ENCODE measurements around the gene SVEP1.

SVEP1 gene

GRCh38 chr9:110338143-110338542 lies 241.4 kb downstream of the SVEP1 start:
- no peak overlapping the region for H3K27ac ChIP-seq
- no peak for TF ChIP-seq ZFX (IDR thresholded peaks at IDR 0.05; ENCODE audit: borderline replicate concordance)
- no peak for TF ChIP-seq CTCF (IDR thresholded peaks at IDR 0.05)

GRCh38 chr9:110337727-110338126 lies 241.8 kb downstream of the SVEP1 start, which contains the start of gene TXNDC8:
TSS of gene TXNDC8 (minus strand) at chr9:110337863.
- TF ChIP-seq ZFX (IDR thresholded peaks at IDR 0.05; ENCODE audit: borderline replicate concordance) (no peak), CTCF (IDR thresholded peaks at IDR 0.05) (no peak)
- no peak within 1 kb of the TSS for H3K27ac ChIP-seq

- TF ChIP-seq ZFX (IDR thresholded peaks at IDR 0.05; ENCODE audit: borderline replicate concordance) = no peak
- TF ChIP-seq CTCF (IDR thresholded peaks at IDR 0.05) = no peak
- no peak overlapping the region for H3K27ac ChIP-seq
These were observed 243.2 kb downstream of the SVEP1 start for GRCh38 chr9:110336363-110336762.

GRCh38 chr9:110334871-110335270 lies 244.7 kb downstream of the SVEP1 start:
- TF ChIP-seq CTCF (IDR thresholded peaks at IDR 0.05) (no peak), ZFX (IDR thresholded peaks at IDR 0.05; ENCODE audit: borderline replicate concordance) (no peak)

GRCh38 chr9:110334183-110334582 lies 245.4 kb downstream of the SVEP1 start:
- TF ChIP-seq ZFX (IDR thresholded peaks at IDR 0.05; ENCODE audit: borderline replicate concordance) (no peak), CTCF (IDR thresholded peaks at IDR 0.05) (no peak)

More at GRCh38 chr9:110334871-110335270, 244.7 kb downstream of the SVEP1 start:
- no peak overlapping the region for H3K27ac ChIP-seq

GRCh38 chr9:110332766-110333165 lies 246.8 kb downstream of the SVEP1 start:
- H3K27ac ChIP-seq = no peak overlapping the region
- TF ChIP-seq ZFX (IDR thresholded peaks at IDR 0.05; ENCODE audit: borderline replicate concordance) = no peak

More at GRCh38 chr9:110334183-110334582, 245.4 kb downstream of the SVEP1 start:
- H3K27ac ChIP-seq = no peak overlapping the region

- H3K27ac ChIP-seq = no peak overlapping the region
- no peak for TF ChIP-seq ZFX (IDR thresholded peaks at IDR 0.05; ENCODE audit: borderline replicate concordance)
- no peak for TF ChIP-seq CTCF (IDR thresholded peaks at IDR 0.05)
These were observed 248.9 kb downstream of the SVEP1 start for GRCh38 chr9:110330484-110331105.

Measured in 22Rv1 (cell line).